Brain microvascular endothelial cell (primary cell): Measurements from ENCODE around the gene DDX54.

Experiments
- DNase-seq: peaks from one replicate; pipeline ENCODE4 v3.0.0-alpha.2; 2020
- H3K27ac ChIP-seq: fragments of 250-450 bp; sonication (Bioruptor Pico); 2 replicates; pipeline ENCODE4 v1.5.1; 2020; ENCODE audit warnings: mild to moderate bottlenecking, moderate library complexity
- H3K27me3 ChIP-seq: fragments of 250-450 bp; sonication (Bioruptor Pico); replicated peaks from 2 replicates; pipeline ENCODE4 v1.5.1; 2020; ENCODE audit warnings: mild to moderate bottlenecking
- H3K36me3 ChIP-seq: fragments of 250-450 bp; sonication (Bioruptor Pico); replicated peaks from 2 replicates; pipeline ENCODE4 v1.5.1; 2020; ENCODE audit warnings: mild to moderate bottlenecking
- H3K4me3 ChIP-seq: 2 replicates; pipeline ENCODE4 v1.5.1; 2011; ENCODE audit warnings: low read depth, mild to moderate bottlenecking, control low read depth, low read length, moderate library complexity
- in situ Hi-C: cut with HindIII; loops from 2 replicates; pipeline ENCODE4 v1.10.0; 2017; ENCODE audit warnings: low sequenced_read_pairs, low pct_ligation_motif_present
- TF ChIP-seq, protein P1 (sequence below): IDR thresholded peaks from 2 replicates; pipeline ENCODE4 v1.5.1; 2011; ENCODE audit warnings: low read depth, mild to moderate bottlenecking, moderate library complexity, low read length, control low read depth, inconsistent platforms; ENCODE audit errors: missing control alignments

Gene DDX54

DNA sequence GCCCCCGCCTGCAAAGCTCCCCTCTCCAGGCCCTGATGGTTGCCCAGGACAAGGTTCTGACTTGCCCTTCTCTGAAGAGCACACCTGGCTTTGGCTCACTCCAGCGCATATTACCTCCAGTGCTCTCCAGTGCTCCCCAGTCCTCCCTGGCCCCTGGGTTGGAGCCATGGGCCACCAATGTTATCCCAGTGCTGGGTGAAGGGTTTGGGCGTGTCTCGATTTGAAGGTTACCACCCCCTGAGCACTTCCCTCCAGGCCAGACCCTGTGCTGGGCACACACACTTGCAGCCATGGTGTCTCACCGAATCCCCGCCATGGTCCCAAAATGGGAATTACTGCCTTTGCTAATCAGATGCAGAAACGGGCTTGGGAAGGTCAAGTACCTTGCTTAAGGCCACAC lies 11.3 kb upstream of the DDX54 start:
- TF ChIP-seq, protein P1, sequence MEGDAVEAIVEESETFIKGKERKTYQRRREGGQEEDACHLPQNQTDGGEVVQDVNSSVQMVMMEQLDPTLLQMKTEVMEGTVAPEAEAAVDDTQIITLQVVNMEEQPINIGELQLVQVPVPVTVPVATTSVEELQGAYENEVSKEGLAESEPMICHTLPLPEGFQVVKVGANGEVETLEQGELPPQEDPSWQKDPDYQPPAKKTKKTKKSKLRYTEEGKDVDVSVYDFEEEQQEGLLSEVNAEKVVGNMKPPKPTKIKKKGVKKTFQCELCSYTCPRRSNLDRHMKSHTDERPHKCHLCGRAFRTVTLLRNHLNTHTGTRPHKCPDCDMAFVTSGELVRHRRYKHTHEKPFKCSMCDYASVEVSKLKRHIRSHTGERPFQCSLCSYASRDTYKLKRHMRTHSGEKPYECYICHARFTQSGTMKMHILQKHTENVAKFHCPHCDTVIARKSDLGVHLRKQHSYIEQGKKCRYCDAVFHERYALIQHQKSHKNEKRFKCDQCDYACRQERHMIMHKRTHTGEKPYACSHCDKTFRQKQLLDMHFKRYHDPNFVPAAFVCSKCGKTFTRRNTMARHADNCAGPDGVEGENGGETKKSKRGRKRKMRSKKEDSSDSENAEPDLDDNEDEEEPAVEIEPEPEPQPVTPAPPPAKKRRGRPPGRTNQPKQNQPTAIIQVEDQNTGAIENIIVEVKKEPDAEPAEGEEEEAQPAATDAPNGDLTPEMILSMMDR, result no peak
- Histone ChIP-seq H3K4me3 (no peak overlapping the region), H3K27ac (no peak overlapping the region), H3K27me3 (no peaks in the 10 kb centered on the region), H3K36me3 (peaks cover 7% of the 10 kb centered on the region)
- in situ Hi-C loops, result no loop called here
- DNase-seq, result no peak

DNA sequence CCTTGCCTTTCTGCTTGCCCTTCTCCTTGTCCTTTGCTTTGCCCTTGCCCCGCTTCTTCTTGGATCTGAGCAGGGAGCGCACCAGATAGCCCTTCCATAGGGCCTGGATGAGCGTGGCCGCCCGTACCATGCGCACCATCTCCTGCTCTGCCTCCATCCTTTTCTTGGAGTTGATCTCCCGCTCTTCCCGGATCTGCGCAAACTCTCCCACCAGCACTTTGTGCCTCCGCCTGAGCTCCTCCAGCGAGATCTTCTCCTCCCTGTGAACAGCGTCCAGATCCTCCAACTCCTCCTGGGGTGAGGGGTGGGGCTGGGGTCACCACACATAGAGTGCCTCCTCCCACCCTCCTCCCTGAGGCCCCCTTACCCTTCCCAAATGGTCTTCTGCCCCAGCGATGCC lies 10.3 kb upstream of the DDX54 start:
- in situ Hi-C loops, result no loop called here
- peaks cover 9% of the 10 kb centered on the region for H3K36me3 ChIP-seq
- TF ChIP-seq, protein P1, result no peak
- DNase-seq, result no peak
- peak overlapping the region; percentile 70 for H3K27ac ChIP-seq
- no peak overlapping the region for H3K4me3 ChIP-seq
- H3K27me3 ChIP-seq, result no peaks in the 10 kb centered on the region

DNA sequence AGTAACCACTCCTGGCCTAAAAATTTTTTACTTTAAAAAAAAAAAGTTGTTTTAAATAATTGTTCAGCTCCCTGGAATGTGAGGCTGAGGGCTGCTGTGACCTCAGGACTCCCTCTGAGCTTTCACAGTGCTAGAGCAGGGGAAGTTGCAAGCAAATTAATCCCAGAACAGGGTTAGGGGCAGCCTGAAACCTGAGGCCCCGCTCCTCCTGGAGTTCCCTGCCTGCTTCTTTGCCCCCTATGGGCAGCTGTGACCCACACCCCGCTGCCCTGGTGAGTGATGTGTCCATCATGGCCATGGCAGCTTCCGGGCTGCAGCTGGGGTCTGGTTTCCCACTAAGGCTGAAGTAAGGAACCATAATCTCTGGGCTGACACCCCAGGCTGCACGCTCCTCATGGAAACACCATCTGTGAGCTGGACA lies 9.7 kb upstream of the DDX54 start:
- Histone ChIP-seq H3K27me3 (no peaks in the 10 kb centered on the region), H3K27ac (peak overlapping the region; percentile 70), H3K4me3 (no peak overlapping the region), H3K36me3 (peaks cover 9% of the 10 kb centered on the region)
- TF ChIP-seq, protein P1, result no peak
- peak; percentile 54 for DNase-seq
- in situ Hi-C loops, result no loop called here

DNA sequence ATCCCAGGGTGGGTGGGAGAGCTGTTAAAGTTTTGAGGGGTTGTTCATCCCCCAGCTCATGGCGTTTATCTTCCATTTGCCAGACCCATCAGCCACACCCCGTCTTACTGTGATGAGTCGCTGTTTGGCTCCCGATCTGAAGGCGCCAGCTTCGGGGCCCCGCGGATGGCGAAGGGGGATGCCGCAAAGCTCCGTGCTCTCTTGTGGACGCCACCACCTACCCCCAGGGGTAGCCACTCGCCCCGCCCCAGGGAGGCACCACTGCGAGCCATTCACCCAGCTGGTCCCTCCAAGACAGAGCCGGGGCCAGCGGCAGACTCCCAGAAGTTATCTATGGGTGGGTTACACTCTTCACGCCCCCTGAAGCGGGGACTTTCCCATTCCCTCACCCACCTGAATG lies 5.9 kb upstream of the DDX54 start:
- in situ Hi-C loops, result no loop called here
- H3K36me3 ChIP-seq, result peaks cover 9% of the 10 kb centered on the region
- no peak for DNase-seq
- no peaks in the 10 kb centered on the region for H3K27me3 ChIP-seq
- no peak overlapping the region for H3K27ac ChIP-seq
- H3K4me3 ChIP-seq, result no peak overlapping the region
- TF ChIP-seq, protein P1, result no peak

DNA sequence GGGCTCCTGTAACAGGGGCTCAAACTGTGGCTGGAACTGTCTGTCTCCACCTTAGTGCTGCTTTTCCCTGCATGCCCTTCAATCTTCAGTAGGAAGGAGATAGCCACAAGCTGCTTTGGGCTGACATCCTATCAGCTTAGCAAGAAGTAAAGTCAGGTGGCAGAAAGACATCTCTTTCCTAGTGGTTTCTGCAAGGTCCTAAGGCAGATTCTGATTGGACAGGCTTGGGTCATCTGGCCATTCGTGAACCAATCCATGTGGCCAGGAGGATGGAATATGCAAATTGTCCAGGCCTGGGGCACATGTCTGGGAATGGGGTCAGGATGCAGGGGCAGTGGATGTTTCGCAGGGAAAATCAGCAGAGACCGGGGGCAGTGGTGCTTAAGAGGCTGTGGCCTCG lies 5.5 kb upstream of the DDX54 start:
- TF ChIP-seq, protein P1, result no peak
- peak; percentile 29 for DNase-seq

DNA sequence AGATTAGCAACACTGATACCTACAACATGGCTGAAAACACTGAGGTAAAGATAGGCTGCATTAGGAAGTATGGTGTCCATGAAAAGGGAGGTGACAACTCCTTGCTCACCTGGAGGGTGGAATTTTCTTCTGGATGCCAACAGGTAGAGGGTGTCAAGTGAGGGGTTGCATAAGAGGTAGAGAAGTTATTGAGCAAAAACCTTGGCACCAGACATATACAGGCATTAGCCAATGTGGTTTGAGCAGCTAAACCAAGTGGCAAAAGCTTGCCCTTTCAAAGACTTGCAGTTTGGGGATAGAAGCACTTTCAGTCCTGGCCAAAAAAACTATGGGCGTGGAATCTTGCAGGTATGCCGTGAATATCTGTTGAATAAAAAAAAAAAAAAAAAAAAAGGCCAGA lies 4.1 kb upstream of the DDX54 start:
- in situ Hi-C loops, result no loop called here
- TF ChIP-seq, protein P1, result no peak
- DNase-seq, result no peak
- Histone ChIP-seq H3K4me3 (no peak overlapping the region), H3K36me3 (peaks cover 9% of the 10 kb centered on the region), H3K27ac (no peak overlapping the region), H3K27me3 (no peaks in the 10 kb centered on the region)

More for the DNA sequence above, 5.5 kb upstream of the DDX54 start:
- H3K27me3 ChIP-seq, result no peaks in the 10 kb centered on the region
- peaks cover 9% of the 10 kb centered on the region for H3K36me3 ChIP-seq
- in situ Hi-C loops, result no loop called here
- H3K27ac ChIP-seq, result no peak overlapping the region
- H3K4me3 ChIP-seq, result no peak overlapping the region
